Measurements from ENCODE around the gene ABHD11.

GRCh38 chr7:73706126-73707044 is 32.2 kb downstream of the ABHD11 start:
- TF ChIP-seq POLR2A (IDR thresholded peaks at IDR 0.05; ENCODE audit: low read depth, low read length) (no peak), POLR2AphosphoS5 (IDR thresholded peaks at IDR 0.05; ENCODE audit: low read depth, low read length) (no peak), TAF1 (IDR thresholded peaks at IDR 0.05; ENCODE audit: low read depth, low read length) (no peak), POU2F2 (IDR thresholded peaks at IDR 0.05; ENCODE audit: low read depth, low read length) (no peak)

Data from GM12891 (cell line).